ENCODE results near the gene ANKMY2.

ANKMY2 gene

GRCh38 chr7:16677978-16678494, 32.5 kb upstream of the ANKMY2 start:
- TF ChIP-seq FOXP2 (optimal IDR thresholded peaks at IDR 0.05; ENCODE audit: control extremely low read depth, extremely low read length, insufficient read depth) (no peak), EZH2 (IDR thresholded peaks at IDR 0.05) (no peak), POLR2AphosphoS5 (IDR thresholded peaks at IDR 0.05; ENCODE audit: borderline replicate concordance, low read depth, low read length) (no peak)
- peaks cover 72% of the 10 kb centered on the region for H3K36me3 ChIP-seq (ENCODE audit: insufficient read depth, low read length)
- H3K9ac ChIP-seq (ENCODE audit: insufficient read length), result no peak overlapping the region
- peaks cover 6% of the 10 kb centered on the region; the same call in 1 of the 2 replicates for H3K9me3 ChIP-seq (ENCODE audit: low read depth, low read length)
- H3K4me3 ChIP-seq, result no peak overlapping the region
- no peak overlapping the region for H3K27ac ChIP-seq
- no peak for DNase-seq (ENCODE audit: low read depth, low spot score)

GRCh38 chr7:16675277-16675676, 29.7 kb upstream of the ANKMY2 start:
- peaks cover 71% of the 10 kb centered on the region for H3K36me3 ChIP-seq (ENCODE audit: insufficient read depth, low read length)
- H3K27ac ChIP-seq, result no peak overlapping the region
- no peak for DNase-seq (ENCODE audit: low read depth, low spot score)
- H3K9me3 ChIP-seq (ENCODE audit: low read depth, low read length), result peaks cover 6% of the 10 kb centered on the region; the same call in 1 of the 2 replicates
- no peak for TF ChIP-seq POLR2AphosphoS5 (IDR thresholded peaks at IDR 0.05; ENCODE audit: borderline replicate concordance, low read depth, low read length)
- no peak for TF ChIP-seq EZH2 (IDR thresholded peaks at IDR 0.05)
- no peak for TF ChIP-seq FOXP2 (optimal IDR thresholded peaks at IDR 0.05; ENCODE audit: control extremely low read depth, extremely low read length, insufficient read depth)
- no peak overlapping the region for H3K9ac ChIP-seq (ENCODE audit: insufficient read length)
- no peak overlapping the region for H3K4me3 ChIP-seq

GRCh38 chr7:16671811-16672210, 26.3 kb upstream of the ANKMY2 start:
- H3K36me3 ChIP-seq (ENCODE audit: insufficient read depth, low read length), result peaks cover 71% of the 10 kb centered on the region
- no peak for TF ChIP-seq POLR2AphosphoS5 (IDR thresholded peaks at IDR 0.05; ENCODE audit: borderline replicate concordance, low read depth, low read length)
- TF ChIP-seq EZH2 (IDR thresholded peaks at IDR 0.05), result no peak
- no peak for TF ChIP-seq FOXP2 (optimal IDR thresholded peaks at IDR 0.05; ENCODE audit: control extremely low read depth, extremely low read length, insufficient read depth)

GRCh38 chr7:16670731-16671344, 25.3 kb upstream of the ANKMY2 start:
- Histone ChIP-seq H3K36me3 (ENCODE audit: insufficient read depth, low read length) (peaks cover 65% of the 10 kb centered on the region), H3K27ac (no peak overlapping the region), H3K9me3 (ENCODE audit: low read depth, low read length) (peaks cover 6% of the 10 kb centered on the region; the same call in 1 of the 2 replicates), H3K9ac (ENCODE audit: insufficient read length) (no peak overlapping the region), H3K4me3 (no peak overlapping the region)
- TF ChIP-seq EZH2 (IDR thresholded peaks at IDR 0.05), result no peak
- no peak for TF ChIP-seq FOXP2 (optimal IDR thresholded peaks at IDR 0.05; ENCODE audit: control extremely low read depth, extremely low read length, insufficient read depth)
- TF ChIP-seq POLR2AphosphoS5 (IDR thresholded peaks at IDR 0.05; ENCODE audit: borderline replicate concordance, low read depth, low read length), result no peak
- no peak for DNase-seq (ENCODE audit: low read depth, low spot score)

More at GRCh38 chr7:16671811-16672210, 26.3 kb upstream of the ANKMY2 start:
- DNase-seq (ENCODE audit: low read depth, low spot score), result no peak
- no peak overlapping the region for H3K4me3 ChIP-seq
- peaks cover 6% of the 10 kb centered on the region; the same call in 1 of the 2 replicates for H3K9me3 ChIP-seq (ENCODE audit: low read depth, low read length)
- no peak overlapping the region for H3K27ac ChIP-seq
- no peak overlapping the region for H3K9ac ChIP-seq (ENCODE audit: insufficient read length)

- Histone ChIP-seq H3K9me3 (ENCODE audit: low read depth, low read length) (no peaks in the 10 kb centered on the region), H3K27ac (no peak overlapping the region), H3K9ac (ENCODE audit: insufficient read length) (no peak overlapping the region), H3K36me3 (ENCODE audit: insufficient read depth, low read length) (peaks cover 62% of the 10 kb centered on the region), H3K4me3 (no peak overlapping the region)
- TF ChIP-seq POLR2AphosphoS5 (IDR thresholded peaks at IDR 0.05; ENCODE audit: borderline replicate concordance, low read depth, low read length), result no peak
- TF ChIP-seq FOXP2 (optimal IDR thresholded peaks at IDR 0.05; ENCODE audit: control extremely low read depth, extremely low read length, insufficient read depth), result no peak
- no peak for TF ChIP-seq EZH2 (IDR thresholded peaks at IDR 0.05)
- no peak for DNase-seq (ENCODE audit: low read depth, low spot score)
These were observed 24.5 kb upstream of the ANKMY2 start for GRCh38 chr7:16670021-16670420.

- DNase-seq (ENCODE audit: low read depth, low spot score), result no peak
- Histone ChIP-seq H3K9ac (ENCODE audit: insufficient read length) (no peak overlapping the region), H3K4me3 (no peak overlapping the region), H3K9me3 (ENCODE audit: low read depth, low read length) (no peaks in the 10 kb centered on the region), H3K36me3 (ENCODE audit: insufficient read depth, low read length) (peaks cover 60% of the 10 kb centered on the region), H3K27ac (no peak overlapping the region)
- TF ChIP-seq FOXP2 (optimal IDR thresholded peaks at IDR 0.05; ENCODE audit: control extremely low read depth, extremely low read length, insufficient read depth), result no peak
- TF ChIP-seq POLR2AphosphoS5 (IDR thresholded peaks at IDR 0.05; ENCODE audit: borderline replicate concordance, low read depth, low read length), result no peak
- no peak for TF ChIP-seq EZH2 (IDR thresholded peaks at IDR 0.05)
These were observed 24.0 kb upstream of the ANKMY2 start for GRCh38 chr7:16669581-16669980.

GRCh38 chr7:16668978-16669377, 23.4 kb upstream of the ANKMY2 start:
- Histone ChIP-seq H3K27ac (no peak overlapping the region), H3K36me3 (ENCODE audit: insufficient read depth, low read length) (peaks cover 64% of the 10 kb centered on the region), H3K4me3 (no peak overlapping the region), H3K9ac (ENCODE audit: insufficient read length) (no peak overlapping the region), H3K9me3 (ENCODE audit: low read depth, low read length) (no peaks in the 10 kb centered on the region)
- TF ChIP-seq EZH2 (IDR thresholded peaks at IDR 0.05) (no peak), FOXP2 (optimal IDR thresholded peaks at IDR 0.05; ENCODE audit: control extremely low read depth, extremely low read length, insufficient read depth) (no peak), POLR2AphosphoS5 (IDR thresholded peaks at IDR 0.05; ENCODE audit: borderline replicate concordance, low read depth, low read length) (no peak)
- no peak for DNase-seq (ENCODE audit: low read depth, low spot score)

GRCh38 chr7:16668049-16668858, 22.7 kb upstream of the ANKMY2 start:
- no peaks in the 10 kb centered on the region for H3K9me3 ChIP-seq (ENCODE audit: low read depth, low read length)
- DNase-seq (ENCODE audit: low read depth, low spot score), result no peak
- H3K27ac ChIP-seq, result no peak overlapping the region
- no peak overlapping the region for H3K9ac ChIP-seq (ENCODE audit: insufficient read length)
- TF ChIP-seq EZH2 (IDR thresholded peaks at IDR 0.05), result no peak
- H3K4me3 ChIP-seq, result no peak overlapping the region
- H3K36me3 ChIP-seq (ENCODE audit: insufficient read depth, low read length), result peaks cover 64% of the 10 kb centered on the region
